Cerebellar nuclear complex (tissue), 1 donor: ENCODE data around the gene PRR16.
"Not testable (repeated sequence)": the region's sequence is repeated elsewhere in the genome, so short reads cannot be mapped to it uniquely, and the experiment has no call there.

Experiments
- DNase-seq, 2 experiments: peaks; one replicate each; lab custom pipeline; 2025; lab: John Stamatoyannopoulos, UW

PRR16 gene

DNA sequence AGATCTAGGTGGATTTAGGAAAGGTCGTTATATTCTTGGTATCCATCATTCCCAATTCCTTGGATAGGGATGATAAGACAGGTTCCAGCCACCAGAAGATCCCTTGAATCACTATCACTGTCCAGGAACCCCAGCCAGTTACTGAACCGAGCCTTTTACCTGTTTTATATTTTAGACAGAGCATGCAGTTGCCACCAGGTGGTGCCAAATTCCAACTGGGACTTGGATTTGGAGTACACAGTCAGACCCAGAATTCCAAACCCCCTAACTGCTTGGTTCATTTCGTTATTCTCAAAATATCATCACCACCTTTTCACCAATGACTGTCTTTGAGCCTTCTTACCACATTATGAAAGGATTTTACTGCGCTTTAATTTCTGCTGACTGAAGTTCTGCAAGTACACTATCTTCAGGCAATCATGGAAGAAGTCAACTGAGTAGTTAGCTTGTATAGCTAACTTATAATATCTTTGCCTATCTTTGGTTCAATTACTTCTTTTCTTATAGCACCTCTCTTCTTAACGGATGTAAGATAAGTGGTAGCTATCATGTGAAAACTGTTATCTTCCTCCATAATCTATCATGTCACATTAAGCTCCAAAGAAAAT is 191.8 kb downstream of the PRR16 start:
- no peak for DNase-seq

- no peak for DNase-seq
Measured at GRCh38 chr5:120657104-120657503, 193.0 kb downstream of the PRR16 start.

DNA sequence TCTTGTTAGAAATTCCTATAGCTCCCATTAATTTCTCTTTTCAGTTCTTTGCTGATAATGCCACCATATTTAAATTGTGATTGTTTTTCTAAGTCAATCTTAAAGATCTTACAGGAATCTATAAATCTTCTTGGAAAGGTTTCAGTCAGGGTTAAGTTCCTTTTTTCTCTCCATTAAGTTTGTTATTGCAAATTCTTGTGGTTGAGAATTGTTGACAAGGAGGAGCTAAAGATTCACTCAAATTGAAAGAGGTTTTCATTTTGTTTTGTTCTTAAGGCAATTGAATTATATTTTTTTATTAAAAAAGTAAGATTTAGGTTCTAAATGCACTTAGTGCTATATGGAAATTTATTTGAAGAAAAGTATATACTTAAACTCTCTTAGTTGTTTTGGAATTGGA is 213.4 kb downstream of the PRR16 start:
- no peak for DNase-seq

DNA sequence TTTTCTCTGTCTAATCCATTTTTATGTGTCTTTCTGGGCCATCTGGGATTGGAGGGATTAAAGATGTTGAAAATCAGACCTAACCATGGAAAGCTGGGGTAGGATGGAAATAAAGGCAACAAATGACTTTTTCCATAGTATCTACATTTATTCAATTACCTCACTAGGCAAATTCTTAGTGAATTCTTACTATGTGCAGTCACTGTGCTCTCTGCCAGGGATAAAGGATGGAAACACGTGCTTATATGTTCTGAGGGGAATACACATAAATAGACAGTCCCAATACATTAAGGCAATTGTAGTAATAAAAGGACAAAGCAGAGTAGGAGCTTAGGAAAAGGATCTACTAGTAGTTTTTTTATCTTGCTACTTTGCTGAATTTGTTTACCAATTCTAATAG is 214.2 kb downstream of the PRR16 start:
- DNase-seq = no peak

GRCh38 chr5:120682851-120683250 is 218.8 kb downstream of the PRR16 start:
- DNase-seq = no peak

DNA sequence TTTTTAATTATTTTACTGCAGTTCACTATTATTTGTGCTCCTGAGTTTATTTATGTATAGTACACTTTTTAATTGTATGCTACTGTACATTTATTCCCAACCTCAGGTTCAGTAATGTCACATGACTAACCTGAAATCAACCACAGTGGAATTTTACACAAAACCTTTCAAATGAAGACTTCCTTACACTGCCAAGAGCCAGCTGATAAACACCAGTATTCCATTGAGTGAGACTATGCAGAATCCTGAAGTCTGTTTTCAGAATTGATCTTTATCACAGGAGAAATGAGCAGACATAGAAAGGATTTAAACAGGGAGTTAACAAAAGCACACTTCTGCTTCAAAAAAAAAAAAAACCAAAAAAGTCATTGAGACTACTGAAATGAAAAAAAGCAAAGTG is 219.5 kb downstream of the PRR16 start:
- no peak for DNase-seq

DNA sequence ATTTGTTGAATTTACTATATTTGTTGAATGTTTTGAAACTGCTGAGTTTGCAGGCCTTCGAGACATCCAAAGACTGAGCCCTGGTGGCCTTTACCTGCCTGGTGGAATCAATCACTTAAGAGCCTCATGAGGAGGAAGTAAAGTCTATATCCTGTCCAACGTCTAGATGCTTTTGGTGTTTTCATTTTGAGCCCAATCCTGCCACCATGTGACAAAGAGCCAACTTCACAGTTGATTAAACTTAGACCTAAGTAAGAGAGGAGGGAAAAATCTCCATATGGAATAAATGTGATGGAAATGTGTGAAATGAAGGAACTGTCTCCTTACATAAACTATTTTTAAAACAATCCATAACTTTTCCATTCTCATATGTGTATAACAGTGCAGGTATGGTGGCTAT is 220.1 kb downstream of the PRR16 start:
- DNase-seq = no peak

- no peak for DNase-seq
Measured at GRCh38 chr5:120684749-120685415, 220.8 kb downstream of the PRR16 start.

DNA sequence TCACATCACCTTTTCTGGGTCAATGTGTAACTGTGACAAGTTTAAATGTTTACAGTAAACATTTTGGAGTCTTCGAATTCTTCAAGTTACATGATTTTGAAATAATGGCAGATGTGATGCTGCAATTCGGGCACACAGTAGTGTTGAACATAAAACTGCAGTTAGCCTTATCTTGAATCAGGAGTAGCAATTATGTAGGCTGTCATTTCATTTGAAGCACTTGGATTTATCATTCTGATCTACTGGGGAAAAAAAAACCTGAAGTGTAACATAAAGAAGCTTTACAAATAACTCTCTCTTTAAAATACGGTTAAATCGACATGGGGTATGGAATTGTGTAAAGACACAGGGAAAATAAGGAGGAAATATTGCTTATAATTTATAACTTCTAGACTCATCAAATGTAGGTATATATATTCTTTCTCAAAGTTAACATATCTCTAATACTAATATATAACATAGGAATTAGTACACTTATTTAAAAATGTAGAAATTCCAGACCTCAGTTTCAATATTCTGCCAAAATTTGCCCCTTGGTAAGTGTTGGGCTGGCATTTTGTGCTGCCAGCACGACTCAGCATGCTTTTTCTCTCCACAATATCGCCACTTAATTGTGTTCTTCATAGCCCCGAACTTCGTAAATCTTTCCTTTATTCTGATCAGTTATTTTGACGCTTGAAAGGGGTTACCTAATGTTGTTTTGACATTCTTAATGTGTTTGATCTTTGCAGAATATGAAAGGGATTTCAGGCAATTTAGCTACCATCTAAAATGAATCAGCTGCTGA is 226.7 kb downstream of the PRR16 start:
- no peak for DNase-seq

DNA sequence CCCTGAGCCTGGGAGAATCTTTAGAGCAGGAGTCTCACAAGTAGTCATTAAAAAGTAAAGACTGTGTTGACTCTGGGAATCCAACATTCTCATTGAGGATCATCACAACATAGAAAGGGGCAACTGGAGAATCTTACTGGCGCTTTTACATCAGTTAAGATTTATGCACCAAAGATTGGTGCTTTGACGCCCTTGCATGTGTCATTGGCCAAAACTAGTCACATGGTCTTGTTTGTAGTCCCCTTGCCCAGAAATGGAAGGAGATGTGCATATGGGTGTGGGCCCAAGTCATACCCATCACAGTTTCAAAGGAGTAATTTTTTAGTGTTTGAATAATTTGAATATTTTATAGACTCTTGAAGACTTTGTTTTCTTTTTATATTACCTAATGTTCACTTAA is 228.2 kb downstream of the PRR16 start:
- no peak for DNase-seq

- no peak for DNase-seq
Measured at GRCh38 chr5:120695368-120695880, 231.3 kb downstream of the PRR16 start.

DNA sequence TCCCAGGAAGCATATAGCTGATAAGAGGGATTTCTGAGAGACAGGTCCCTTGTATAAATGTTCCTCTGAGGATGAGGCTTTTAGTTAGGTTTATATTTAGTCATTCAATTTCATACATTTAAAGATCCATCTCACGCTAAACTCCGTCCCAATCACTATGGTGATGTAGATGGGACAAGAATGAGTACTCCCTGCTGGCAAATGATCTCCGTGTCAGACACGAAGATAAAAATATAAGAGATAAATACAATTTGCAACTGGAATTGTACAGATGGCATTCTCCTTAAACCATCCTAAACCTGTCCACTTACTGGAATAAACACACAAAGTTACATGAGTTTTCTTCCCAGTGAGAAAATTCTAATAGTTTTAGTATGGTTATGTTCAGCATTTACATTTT is 233.0 kb downstream of the PRR16 start:
- no peak for DNase-seq

GRCh38 chr5:120697670-120698327 is 233.7 kb downstream of the PRR16 start:
- not testable (repeated sequence) for DNase-seq

DNA sequence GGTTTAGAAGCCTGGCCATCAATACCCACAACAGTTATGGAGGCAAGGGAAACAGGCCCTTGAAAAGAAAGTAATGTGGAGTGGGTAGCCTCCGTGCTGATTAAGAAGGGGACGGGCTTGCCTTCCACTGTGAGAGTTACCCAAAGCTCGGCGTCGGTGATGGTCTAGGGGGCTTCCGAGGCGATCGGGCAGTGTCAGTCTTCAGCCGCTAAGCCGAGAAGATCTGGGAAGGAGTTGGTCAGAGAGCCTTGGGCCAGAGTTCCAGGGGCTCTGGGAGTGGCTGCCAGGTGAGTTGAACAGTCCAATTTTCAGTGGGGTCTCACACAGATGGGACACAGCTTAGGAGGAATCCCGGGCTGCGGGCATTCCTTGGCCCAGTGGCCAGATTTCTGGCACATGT is 236.6 kb downstream of the PRR16 start:
- not testable (repeated sequence) for DNase-seq

- DNase-seq = not testable (repeated sequence)
Measured at GRCh38 chr5:120702817-120703538, 238.9 kb downstream of the PRR16 start.

DNA sequence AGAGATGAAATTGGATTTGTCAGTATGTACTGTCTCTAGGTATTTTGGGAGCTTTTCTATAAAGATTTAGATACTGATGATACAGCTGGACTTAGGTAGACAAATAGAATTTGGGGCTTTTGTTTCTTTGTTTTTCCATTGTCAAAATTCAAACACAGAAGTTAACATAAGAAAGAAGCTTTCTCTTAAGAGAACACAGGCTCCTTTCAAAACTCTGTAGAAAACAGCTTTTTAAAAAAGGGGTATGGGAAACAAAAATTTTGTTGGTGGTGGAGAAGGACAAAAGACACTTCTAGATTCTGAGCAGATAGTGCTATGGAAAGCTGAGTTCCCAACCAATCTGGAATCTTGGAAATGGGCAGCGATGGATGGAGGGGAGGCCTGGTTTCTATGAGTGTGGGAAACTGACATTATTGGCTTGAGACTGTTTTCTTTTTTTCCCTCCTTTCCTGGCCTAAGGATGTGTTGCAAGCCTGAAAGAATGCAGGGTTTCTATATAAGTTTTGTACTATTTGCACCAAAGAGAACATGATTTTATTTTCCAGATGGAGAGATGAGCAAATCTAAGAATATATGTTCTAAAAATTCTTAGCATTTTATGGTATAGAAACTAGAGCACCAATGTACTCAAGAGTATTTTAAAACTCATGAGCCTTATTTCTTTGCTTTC is 240.0 kb downstream of the PRR16 start:
- no peak for DNase-seq

DNA sequence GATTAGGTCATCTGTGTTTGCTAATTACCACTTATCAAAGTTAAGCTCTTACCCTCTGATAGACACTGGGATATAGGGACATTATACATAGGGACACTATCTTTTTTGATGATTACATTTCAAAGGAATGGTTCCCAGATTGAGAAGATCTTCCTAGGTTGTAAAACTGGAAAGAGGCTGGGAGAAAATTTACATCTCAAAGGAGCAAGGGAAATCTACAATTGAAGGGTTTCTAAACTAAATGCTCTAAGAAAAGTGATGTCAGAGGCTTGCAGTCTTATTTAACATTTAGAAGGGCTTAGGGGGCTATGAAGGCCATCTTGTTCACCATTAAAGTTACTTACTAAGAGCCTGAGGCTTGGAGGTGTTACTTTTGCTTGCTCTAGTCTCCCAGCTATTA is 242.8 kb downstream of the PRR16 start:
- DNase-seq = no peak

GRCh38 chr5:120717381-120717780 is 253.3 kb downstream of the PRR16 start:
- DNase-seq = no peak

GRCh38 chr5:120730214-120730613 is 266.1 kb downstream of the PRR16 start:
- no peak for DNase-seq

DNA sequence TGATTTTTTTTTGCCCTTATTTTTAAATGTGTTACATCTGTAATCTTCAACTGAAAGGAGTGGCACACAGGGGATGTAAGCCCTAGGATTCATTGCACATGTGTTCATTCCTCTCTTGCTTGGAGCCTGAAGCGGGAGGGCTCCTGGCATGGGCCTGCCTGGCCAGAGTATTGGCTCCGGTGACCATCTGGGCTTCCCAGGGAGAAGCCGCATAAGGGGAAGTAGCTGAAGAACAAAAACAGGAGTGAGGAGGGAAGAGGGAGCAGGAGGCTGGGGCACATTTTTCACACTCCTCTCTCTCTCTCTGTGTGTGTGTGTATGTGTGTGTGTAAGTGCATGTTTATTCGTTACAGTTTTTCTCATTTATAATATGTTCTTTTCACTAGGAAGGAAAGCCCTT is 269.9 kb downstream of the PRR16 start:
- peak; percentile 22 to 25 for DNase-seq

GRCh38 chr5:120735076-120735475 is 271.0 kb downstream of the PRR16 start:
- DNase-seq = no peak
